H1 (cell line): ENCODE measurements around the gene TPH2. TPM values are rescaled to one million over a fixed set of nuclear protein-coding genes. Genes with fewer than 3 reads are reported as not detected.

Experiments
- EGR1 ChIP-seq: IDR thresholded peaks from 2 replicates; pipeline ENCODE4 v1.6.1; 2011; ENCODE audit warnings: low read depth, low read length, borderline replicate concordance
- SIN3A ChIP-seq, 2 experiments: IDR thresholded peaks in 1 of 2; conservative IDR thresholded peaks in 1 of 2; 2 replicates each; pipeline ENCODE4 v1.6.1; 2011 to 2012; ENCODE audit warnings: low read length in 2 of 2, improper control_type of control experiment in 1 of 2, low read depth in 1 of 2, mild to moderate bottlenecking in 1 of 2
- polyA plus RNA-seq, 7 experiments: library from polyadenylated mRNA; depleted of rRNA in 3 of 7; stranded (reverse) in 5 of 7; unstranded in 2 of 7; fragments of >200 nt in 5 of 7; fragments of 200-250 nt in 2 of 7; gene quantifications; 1 replicate in 5 of 7; 2 replicates in 1 of 7; 4 replicates in 1 of 7; pipeline versions ENCODE4 v1.2.1 to v1.2.3, GENCODE V29; 2011 to 2013; ENCODE audit warnings: missing spikeins in 2 of 7, mixed read lengths in 2 of 7
- total RNA-seq: library from RNA; stranded (reverse); fragmentation: NEBNext Ultra II Directional; extraction: Animal tissue kit (Norgen Biotek cat#: 25700); gene quantifications from 2 replicates; pipeline ENCODE4 v1.2.1, GENCODE V29; 2021
- TF ChIP-seq, protein P1 (sequence below): IDR thresholded peaks from 2 replicates; pipeline ENCODE4 v1.6.1; 2012; ENCODE audit warnings: inconsistent platforms

TPH2 gene
- total and polyA plus RNA-seq, 2 of the 8 experiments (the other 6 are each of a cell fraction or from before 2014, with no cell fraction given): 0.57 to 1.1 TPM

DNA sequence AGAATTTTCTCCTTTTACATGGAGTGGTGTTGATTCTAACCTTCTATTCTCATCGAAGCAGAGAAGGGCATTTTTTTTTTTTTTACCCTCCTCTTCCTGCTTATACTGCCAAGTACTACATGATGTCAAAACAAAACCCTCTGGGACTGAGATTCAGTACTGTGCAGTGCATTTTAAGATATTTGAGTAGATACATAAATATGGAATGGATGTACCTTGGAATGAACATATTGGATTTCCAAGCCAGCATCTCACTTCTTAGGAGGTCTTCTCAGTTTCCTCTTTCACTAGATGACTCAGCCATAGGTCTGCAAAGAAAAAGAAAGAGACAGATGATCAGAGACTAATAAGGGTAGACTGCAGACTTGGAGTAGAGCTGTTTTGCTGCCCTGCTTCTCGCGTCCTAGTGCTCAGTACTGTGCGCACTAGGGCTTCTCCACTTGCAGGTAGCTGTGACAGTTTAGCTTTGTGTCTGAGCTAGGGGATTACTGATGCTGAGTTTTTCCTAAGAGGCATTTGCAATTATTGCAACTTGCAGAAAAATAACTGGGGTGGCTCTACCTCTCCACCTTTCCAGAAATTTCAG is 20.4 kb downstream of the TPH2 start (continued):
- TF ChIP-seq, protein P1, sequence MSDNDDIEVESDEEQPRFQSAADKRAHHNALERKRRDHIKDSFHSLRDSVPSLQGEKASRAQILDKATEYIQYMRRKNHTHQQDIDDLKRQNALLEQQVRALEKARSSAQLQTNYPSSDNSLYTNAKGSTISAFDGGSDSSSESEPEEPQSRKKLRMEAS: no peak
- TF ChIP-seq SIN3A (conservative IDR thresholded peaks at IDR 0.05 in 1 of 2, IDR thresholded peaks at IDR 0.05 in 1 of 2; ENCODE audit: low read depth in 1 of 2, low read length in 2 of 2) (no peak), EGR1 (no peak)
